HG03066 (cell line): ENCODE measurements around the gene FOXP3.
"Not testable (repeated sequence)": the region's sequence is repeated elsewhere in the genome, so short reads cannot be mapped to it uniquely, and the experiment has no call there.

Experiments used
- ATAC-seq: cut with Tn5 transposase; IDR thresholded peaks from one replicate; pipeline ENCODE4 v1.9.1; 2021; ENCODE audit warnings: low read depth; ENCODE audit not compliant: unreplicated experiment

Gene FOXP3, protein sequence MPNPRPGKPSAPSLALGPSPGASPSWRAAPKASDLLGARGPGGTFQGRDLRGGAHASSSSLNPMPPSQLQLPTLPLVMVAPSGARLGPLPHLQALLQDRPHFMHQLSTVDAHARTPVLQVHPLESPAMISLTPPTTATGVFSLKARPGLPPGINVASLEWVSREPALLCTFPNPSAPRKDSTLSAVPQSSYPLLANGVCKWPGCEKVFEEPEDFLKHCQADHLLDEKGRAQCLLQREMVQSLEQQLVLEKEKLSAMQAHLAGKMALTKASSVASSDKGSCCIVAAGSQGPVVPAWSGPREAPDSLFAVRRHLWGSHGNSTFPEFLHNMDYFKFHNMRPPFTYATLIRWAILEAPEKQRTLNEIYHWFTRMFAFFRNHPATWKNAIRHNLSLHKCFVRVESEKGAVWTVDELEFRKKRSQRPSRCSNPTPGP

GRCh38 chrX:49264460-49264859 is at the start of gene FOXP3:
Gene FOXP3, minus strand, starts transcription at chrX:49264710. Its CDS starts 6,205 bp downstream, at chrX:49258505.
- no peak for ATAC-seq

- ATAC-seq: no peak
Measured at GRCh38 chrX:49312176-49312575, 47.7 kb upstream of the FOXP3 start.

DNA sequence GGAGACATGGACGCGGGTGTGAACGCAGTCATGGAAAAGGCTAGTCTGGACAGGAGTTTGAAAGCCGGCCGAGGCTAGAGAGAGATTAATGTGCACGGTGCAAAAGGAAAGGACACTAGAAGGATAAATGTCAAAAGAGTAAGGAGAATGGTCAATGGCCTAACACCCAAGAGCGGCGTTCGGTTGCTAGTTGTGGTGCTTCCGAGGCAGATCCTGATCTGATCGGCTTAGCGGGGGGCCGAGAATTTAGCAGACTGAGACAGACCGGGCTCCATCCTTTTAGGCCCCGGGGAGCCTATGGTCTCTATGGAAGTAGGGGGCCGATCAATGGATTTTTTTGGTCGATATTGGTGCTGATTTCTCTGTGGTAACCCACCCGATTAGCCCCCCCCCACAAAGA is 45.9 kb upstream of the FOXP3 start:
- ATAC-seq: no peak

- ATAC-seq: no peak
Measured at GRCh38 chrX:49309401-49309981, 45.0 kb upstream of the FOXP3 start.

DNA sequence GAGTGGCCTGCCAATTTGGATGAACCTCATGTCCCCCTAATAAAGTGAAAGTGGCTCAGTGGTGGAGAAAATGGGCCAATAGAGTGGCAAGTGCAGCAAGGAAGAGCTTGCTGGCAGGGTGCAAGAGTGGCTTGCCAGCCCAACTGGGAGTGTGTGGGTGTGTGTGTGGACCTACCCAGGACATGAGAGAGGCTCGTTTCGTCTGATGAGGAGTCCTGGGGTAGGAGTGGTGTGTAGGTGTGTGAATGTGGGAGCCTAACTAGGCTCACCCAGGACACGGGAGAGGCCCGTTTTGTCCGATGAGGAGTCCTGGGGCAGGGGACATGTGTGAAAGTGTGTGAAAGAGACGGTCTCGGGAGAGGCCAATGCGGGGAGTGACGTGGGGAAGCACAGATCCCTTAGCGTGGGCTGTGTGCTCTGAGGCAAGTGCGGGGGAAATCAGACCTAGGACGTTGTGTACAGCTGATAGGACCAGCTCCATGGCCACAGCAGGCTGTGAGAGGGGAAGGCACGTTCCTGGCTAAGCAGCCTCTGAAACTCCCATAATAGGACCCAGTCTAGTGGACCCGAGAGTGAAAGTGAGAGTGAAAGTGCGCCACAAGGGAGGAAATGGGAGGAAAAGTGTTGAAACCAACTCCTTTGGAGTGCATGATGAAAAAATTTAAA is 44.2 kb upstream of the FOXP3 start:
- no peak for ATAC-seq

DNA sequence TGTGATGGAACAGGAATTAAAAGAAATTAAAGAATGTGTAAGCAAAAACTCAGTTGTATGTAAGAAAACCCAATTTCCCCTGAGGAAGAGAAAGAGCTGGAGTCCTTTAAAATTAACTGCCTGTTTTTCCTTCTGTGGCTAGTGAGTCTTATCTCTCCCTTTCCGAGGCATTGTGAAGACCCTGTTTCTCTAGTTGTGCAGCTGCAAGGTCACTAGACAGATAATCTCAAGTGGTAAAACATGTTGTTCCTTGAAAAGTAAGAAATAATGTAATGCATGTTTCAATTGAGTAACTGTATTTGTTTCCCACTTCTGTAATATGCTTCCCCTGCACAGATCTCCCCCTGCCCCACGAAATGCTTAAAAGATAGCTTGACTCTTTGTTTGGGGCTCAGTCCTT is 43.3 kb upstream of the FOXP3 start:
- ATAC-seq: not testable (repeated sequence)

GRCh38 chrX:49303346-49303745 is 38.8 kb upstream of the FOXP3 start, which contains the start of gene GAGE10:
Gene GAGE10, plus strand, starts transcription at chrX:49303646. Its CDS starts 1,214 bp downstream, at chrX:49304860.
- ATAC-seq: no peak

GRCh38 chrX:49300703-49301102 is 36.2 kb upstream of the FOXP3 start:
- no peak for ATAC-seq

DNA sequence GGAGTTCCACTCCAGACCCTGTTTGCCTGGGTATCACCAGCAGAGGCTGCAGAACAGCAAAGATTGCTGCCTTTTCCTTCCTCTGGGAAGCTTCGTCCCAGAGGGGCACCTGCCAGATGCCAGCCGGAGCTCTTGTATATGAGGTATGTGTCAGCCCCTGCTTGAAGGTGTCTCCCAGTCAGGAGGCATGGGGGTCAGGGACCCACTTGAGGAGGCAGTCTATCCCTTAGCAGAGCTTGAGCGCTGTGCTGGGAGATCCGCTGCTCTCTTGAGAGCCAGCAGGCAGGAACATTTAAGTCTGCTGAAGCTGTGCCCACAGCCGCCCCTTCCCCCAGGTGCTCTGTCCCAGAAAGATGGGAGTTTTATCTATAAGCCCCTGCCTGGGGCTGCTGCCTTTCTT is 34.8 kb upstream of the FOXP3 start:
- not testable (repeated sequence) for ATAC-seq

- ATAC-seq: no peak
Measured at GRCh38 chrX:49292400-49293362, 28.2 kb upstream of the FOXP3 start.

GRCh38 chrX:49291615-49292337 is 27.3 kb upstream of the FOXP3 start:
- ATAC-seq: no peak

DNA sequence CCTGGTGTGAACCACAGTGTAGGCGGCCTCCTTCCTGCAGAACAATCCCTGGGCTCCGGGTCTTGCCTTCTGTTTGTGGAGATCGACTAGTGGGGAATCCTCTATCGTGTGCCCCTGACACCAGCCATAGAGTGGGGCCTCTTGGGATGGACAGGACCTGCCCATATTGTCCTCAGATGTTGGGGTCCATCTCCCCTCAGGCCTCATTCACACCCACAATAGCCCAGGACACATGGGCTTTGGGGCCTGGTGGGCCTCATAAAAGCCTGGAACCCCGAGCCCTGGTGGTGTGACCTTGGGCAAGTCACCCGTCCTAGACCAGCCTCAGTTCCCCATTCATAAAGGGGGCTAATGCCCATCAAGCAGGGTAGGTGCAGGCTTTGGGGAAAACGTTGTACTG is 25.7 kb upstream of the FOXP3 start:
- no peak for ATAC-seq

DNA sequence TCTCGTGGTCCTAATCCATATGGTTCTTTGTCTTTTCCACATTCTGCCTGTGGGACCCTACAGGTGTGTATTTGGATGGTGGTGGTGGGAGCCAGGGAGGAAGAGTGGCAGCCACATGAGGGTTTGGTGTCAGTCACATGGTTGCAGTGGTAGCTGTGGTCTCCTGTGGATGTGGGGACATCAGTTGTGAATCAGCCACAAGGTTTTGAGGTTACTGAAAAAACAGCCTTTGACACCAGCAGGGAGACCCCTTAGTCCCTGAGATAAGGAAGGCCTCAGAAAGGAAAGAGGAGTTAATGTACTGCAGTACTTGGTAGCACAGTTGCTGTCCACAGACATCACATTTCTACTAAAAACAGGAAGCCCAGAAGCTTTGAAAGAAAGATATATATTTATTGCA is 23.2 kb upstream of the FOXP3 start:
- no peak for ATAC-seq

GRCh38 chrX:49286581-49286980 is 22.1 kb upstream of the FOXP3 start:
- ATAC-seq: no peak

DNA sequence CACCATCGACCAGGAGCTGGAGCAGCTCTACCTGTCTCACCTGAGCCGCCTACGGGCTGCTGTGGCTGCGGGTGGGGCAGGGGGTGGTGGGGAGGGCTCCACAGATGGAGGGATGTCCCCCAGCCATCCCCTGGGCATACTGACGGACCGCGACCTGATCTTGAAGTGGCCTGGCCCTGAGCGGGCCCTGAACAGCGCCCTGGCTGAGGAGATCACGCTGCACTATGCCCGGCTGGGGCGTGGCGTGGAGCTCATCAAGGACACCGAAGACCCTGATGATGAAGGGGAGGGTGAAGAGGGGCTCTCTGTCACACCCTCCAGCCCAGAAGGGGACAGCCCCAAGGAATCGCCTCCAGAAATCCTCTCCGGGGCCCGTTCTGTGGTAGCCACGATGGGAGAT is 21.6 kb upstream of the FOXP3 start:
- ATAC-seq: no peak

GRCh38 chrX:49284212-49284611 is 19.7 kb upstream of the FOXP3 start:
- ATAC-seq: no peak

DNA sequence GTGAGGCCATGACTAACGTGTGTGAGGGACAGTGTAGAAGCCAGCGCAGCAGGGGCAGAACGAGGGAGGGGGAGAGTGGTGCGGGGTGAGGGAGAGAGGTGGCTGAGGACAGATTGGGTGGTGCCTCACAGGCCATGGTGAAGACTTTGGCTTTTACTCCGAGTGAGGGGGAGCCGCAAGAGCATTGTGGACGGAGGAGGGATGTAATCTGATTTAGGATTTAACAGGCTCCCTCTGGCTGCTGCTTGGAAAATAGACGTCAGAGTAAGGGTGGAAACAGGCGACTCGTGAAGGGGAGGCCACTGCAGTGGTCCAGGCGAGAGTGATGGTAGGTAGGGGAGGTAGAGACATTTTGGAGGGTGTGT is 18.1 kb upstream of the FOXP3 start:
- no peak for ATAC-seq

- ATAC-seq: no peak
Measured at GRCh38 chrX:49278081-49278480, 13.6 kb upstream of the FOXP3 start.

- no peak for ATAC-seq
Measured at GRCh38 chrX:49277535-49277830, 13.0 kb upstream of the FOXP3 start.
